HepG2 (cell line): ENCODE data around the gene IRS1. TPM values are rescaled to one million over a fixed set of nuclear protein-coding genes. Genes with fewer than 3 reads are reported as not detected.

ENCODE experiments used
- ATAC-seq: fragments of 200-7000 bp; cut with Tn5 transposase; 3 replicates; pipeline ENCODE4 v1.9.1; 2020; ENCODE audit warnings: mild to moderate bottlenecking, moderate library complexity
- BruUV-seq: library from RNA; stranded (reverse); fragments of 400-500 nt; replicated peaks from 2 replicates; lab custom pipeline; 2021; lab: Mats Ljungman, UMichigan
- CTCF ChIA-PET: fragments of 300-600 bp; formaldehyde crosslinking; extraction: SDS; loops from one replicate; lab custom pipeline; 2021; ENCODE audit warnings: low total read pairs, inconsistent platforms, low intra/inter-chr PET ratio; lab: Yijun Ruan, JAX
- POLR2A ChIA-PET: fragments of 350-600 bp; sonication (Branson Sonifier 250); formaldehyde crosslinking; loops from one replicate; lab custom pipeline; 2020; ENCODE audit warnings: antibody characterized with exemption, inconsistent platforms; lab: Yijun Ruan, JAX
- DNase-seq: peaks from one replicate; pipeline ENCODE4 v3.0.0-alpha.2; 2015; ENCODE audit warnings: low spot score
- FAIRE-seq: peaks from 3 replicates; lab custom pipeline; 2011; peaks lifted over from hg19 to GRCh38; lab: Jason Lieb, UNC
- H2AFZ ChIP-seq: one replicate; pipeline ENCODE4 v1.6.1; 2011; ENCODE audit warnings: low read length, inconsistent platforms
- H3K27ac ChIP-seq: fragments of 300-600 bp; 3 replicates; pipeline ENCODE4 v1.8.0; 2011; ENCODE audit warnings: mixed run types, mild to moderate bottlenecking, mixed read lengths, low read length, inconsistent platforms; ENCODE audit not compliant: insufficient read depth; ENCODE audit errors: extremely low read length
- H3K27me3 ChIP-seq, 2 experiments: fragments of 200-600 bp in 1 of 2; 2 replicates in 1 of 2; 3 replicates in 1 of 2; pipeline versions ENCODE4 v1.6.0 to v1.8.0; 2011; ENCODE audit warnings: low read length in 2 of 2, mild to moderate bottlenecking in 2 of 2, moderate library complexity in 2 of 2, inconsistent platforms in 1 of 2; ENCODE audit not compliant: insufficient read depth in 2 of 2, control insufficient read depth in 1 of 2
- H3K36me3 ChIP-seq, 2 experiments: fragments of 200-600 bp in 1 of 2; replicated peaks in 1 of 2; 2 replicates in 1 of 2; 3 replicates in 1 of 2; pipeline versions ENCODE4 v1.5.1 to v1.8.0; 2011; ENCODE audit warnings: low read length in 2 of 2, inconsistent platforms in 1 of 2; ENCODE audit not compliant: insufficient read depth in 2 of 2, control insufficient read depth in 1 of 2
- H3K4me1 ChIP-seq: 2 replicates; pipeline ENCODE4 v1.5.1; 2012; ENCODE audit warnings: low read length, inconsistent platforms; ENCODE audit not compliant: insufficient read depth
- H3K4me2 ChIP-seq: 2 replicates; pipeline ENCODE4 v1.6.0; 2011; ENCODE audit warnings: low read depth, low read length, inconsistent platforms
- H3K4me3 ChIP-seq, 3 experiments: fragments of 200-600 bp in 1 of 3; sonication (generic), shearing (Covaris generic) in 1 of 3; replicated peaks in 1 of 3; 2 replicates each; pipeline ENCODE4 v1.5.1; 2011 to 2016; ENCODE audit warnings: low read length in 3 of 3, inconsistent platforms in 2 of 3, low read depth in 2 of 3, mild to moderate bottlenecking in 2 of 3, control low read depth in 1 of 3, mixed read lengths in 1 of 3; ENCODE audit not compliant: insufficient read depth in 1 of 3
- H3K79me2 ChIP-seq: one replicate; pipeline ENCODE4 v1.6.1; 2011; ENCODE audit warnings: low read length, inconsistent platforms; ENCODE audit not compliant: insufficient read depth
- H3K9ac ChIP-seq: 2 replicates; pipeline ENCODE4 v1.6.0; 2011; ENCODE audit warnings: mild to moderate bottlenecking, low read depth, low read length, inconsistent platforms; ENCODE audit not compliant: insufficient read depth
- H3K9me3 ChIP-seq: 2 replicates; pipeline ENCODE4 v1.5.1; 2012; ENCODE audit warnings: mild to moderate bottlenecking, low read length
- H4K20me1 ChIP-seq: 2 replicates; pipeline ENCODE4 v1.6.0; 2011; ENCODE audit warnings: inconsistent platforms, mild to moderate bottlenecking, low read length, moderate library complexity; ENCODE audit not compliant: insufficient read depth
- ETV6 ChIP-seq: sonication (generic); formaldehyde crosslinking; conservative IDR thresholded peaks from 2 replicates; pipeline ENCODE4 v1.4.0; 2020; ENCODE audit warnings: missing genetic modification reagents
- FOSL2 ChIP-seq: sonication (generic); formaldehyde crosslinking; IDR thresholded peaks from 2 replicates; pipeline ENCODE4 v1.4.0; 2020; ENCODE audit warnings: missing genetic modification reagents
- HDAC1 ChIP-seq: sonication (generic); formaldehyde crosslinking; IDR thresholded peaks from 2 replicates; pipeline ENCODE4 v1.5.1; 2020; ENCODE audit warnings: mild to moderate bottlenecking, missing genetic modification reagents
- KDM5A ChIP-seq: fragments of 200-600 bp; sonication (generic); IDR thresholded peaks from 2 replicates; pipeline ENCODE4 v1.7.0; 2018; ENCODE audit warnings: antibody characterized with exemption, mild to moderate bottlenecking, low read length, borderline replicate concordance
- KMT2B ChIP-seq: IDR thresholded peaks from 2 replicates; pipeline ENCODE4 v1.6.1; 2016; ENCODE audit warnings: missing genetic modification reagents, missing compliant biosample characterization
- NCOR1 ChIP-seq: fragments of 200-600 bp; sonication (generic); IDR thresholded peaks from 2 replicates; pipeline ENCODE4 v1.7.0; 2017; ENCODE audit warnings: antibody characterized with exemption, low read length, borderline replicate concordance
- SIN3A ChIP-seq: IDR thresholded peaks from 2 replicates; pipeline ENCODE4 v1.6.1; 2011; ENCODE audit warnings: low read depth, mild to moderate bottlenecking, control low read depth, low read length, borderline replicate concordance
- SIN3B ChIP-seq: fragments of 150-350 bp; IDR thresholded peaks from 2 replicates; pipeline ENCODE4 v1.6.1; 2014; ENCODE audit warnings: low read length
- SMC3 ChIP-seq: IDR thresholded peaks from 2 replicates; pipeline ENCODE4 v1.6.1; 2011; ENCODE audit warnings: low read length, improper control_type of control experiment
- TBL1XR1 ChIP-seq: fragments of 150-350 bp; IDR thresholded peaks from 2 replicates; pipeline ENCODE4 v1.6.1; 2014; ENCODE audit warnings: borderline replicate concordance, low read length; ENCODE audit not compliant: partially characterized antibody
- ZBTB38 ChIP-seq: sonication (generic); formaldehyde crosslinking; IDR thresholded peaks from 2 replicates; pipeline ENCODE4 v1.5.1; 2020; ENCODE audit warnings: mild to moderate bottlenecking, missing genetic modification reagents
- ZFP37 ChIP-seq: sonication (generic); formaldehyde crosslinking; IDR thresholded peaks from 2 replicates; pipeline ENCODE4 v1.4.0; 2020; ENCODE audit warnings: missing genetic modification reagents, borderline replicate concordance
- ZNF33A ChIP-seq: sonication (generic); formaldehyde crosslinking; IDR thresholded peaks from 2 replicates; pipeline ENCODE4 v1.5.1; 2020; ENCODE audit warnings: missing genetic modification reagents, mild to moderate bottlenecking, moderate library complexity, borderline replicate concordance
- ZNF629 ChIP-seq: sonication (generic); formaldehyde crosslinking; conservative IDR thresholded peaks from 2 replicates; pipeline ENCODE4 v1.5.0; 2020; ENCODE audit warnings: missing genetic modification reagents
- ZNF850 ChIP-seq: sonication (generic); formaldehyde crosslinking; conservative IDR thresholded peaks from 2 replicates; pipeline ENCODE4 v1.9.0; 2021; ENCODE audit warnings: mild to moderate bottlenecking, missing genetic modification reagents
- WGBS: methylation state at CpG from one replicate; pipeline ENCODE4 v1.1.6; 2017; ENCODE audit warnings: low lambda C conversion rate; 5-methylcytosine and 5-hydroxymethylcytosine counted together
- in situ Hi-C: cut with HindIII; loops from 2 replicates; pipeline ENCODE4 v1.10.0; 2017; ENCODE audit warnings: low pct_unique_long_range_greater_than_20kb; ENCODE audit not compliant: extremely low pct_ligation_motif_present
- intact Hi-C: fragments of 100-400 bp; cut with micrococcal nuclease; formaldehyde crosslinking; loops from one replicate; pipeline ENCODE4 v1.10.0; 2022; ENCODE audit not compliant: unreplicated experiment
- polyA plus RNA-seq, 8 experiments: library from polyadenylated mRNA; depleted of rRNA in 3 of 8; stranded (reverse) in 7 of 8; unstranded in 1 of 8; fragments of >200 nt; fragmentation: Illumina TruSeq in 4 of 8; extraction: Trizol in 4 of 8; gene quantifications; 2 replicates each; pipeline versions ENCODE4 v1.2.1 to v1.2.3, GENCODE V29; 2011 to 2016; ENCODE audit warnings: low read depth in 4 of 8, missing spikeins in 1 of 8, mixed read lengths in 1 of 8; ENCODE audit not compliant: insufficient read depth in 1 of 8
- total RNA-seq, 5 experiments: library from RNA; depleted of rRNA; stranded (reverse); fragments of >200 nt; fragmentation: Illumina TruSeq; extraction: Trizol; gene quantifications; 2 replicates each; pipeline ENCODE4 v1.2.3, GENCODE V29; 2016; ENCODE audit warnings: low read depth in 1 of 5
- TF ChIP-seq, protein P1 (sequence below): sonication (generic); formaldehyde crosslinking; IDR thresholded peaks from 2 replicates; pipeline ENCODE4 v1.4.0; 2020; ENCODE audit warnings: missing genetic modification reagents, mild to moderate bottlenecking, borderline replicate concordance
- TF ChIP-seq, protein P2 (sequence below): sonication (generic); formaldehyde crosslinking; IDR thresholded peaks from 2 replicates; pipeline ENCODE4 v1.4.0; 2020; ENCODE audit warnings: missing genetic modification reagents

Gene IRS1
- total and polyA plus RNA-seq, 2 of the 13 experiments (the other 11 are each of a cell fraction or from before 2014, with no cell fraction given), result 8.7 to 9.0 TPM

DNA sequence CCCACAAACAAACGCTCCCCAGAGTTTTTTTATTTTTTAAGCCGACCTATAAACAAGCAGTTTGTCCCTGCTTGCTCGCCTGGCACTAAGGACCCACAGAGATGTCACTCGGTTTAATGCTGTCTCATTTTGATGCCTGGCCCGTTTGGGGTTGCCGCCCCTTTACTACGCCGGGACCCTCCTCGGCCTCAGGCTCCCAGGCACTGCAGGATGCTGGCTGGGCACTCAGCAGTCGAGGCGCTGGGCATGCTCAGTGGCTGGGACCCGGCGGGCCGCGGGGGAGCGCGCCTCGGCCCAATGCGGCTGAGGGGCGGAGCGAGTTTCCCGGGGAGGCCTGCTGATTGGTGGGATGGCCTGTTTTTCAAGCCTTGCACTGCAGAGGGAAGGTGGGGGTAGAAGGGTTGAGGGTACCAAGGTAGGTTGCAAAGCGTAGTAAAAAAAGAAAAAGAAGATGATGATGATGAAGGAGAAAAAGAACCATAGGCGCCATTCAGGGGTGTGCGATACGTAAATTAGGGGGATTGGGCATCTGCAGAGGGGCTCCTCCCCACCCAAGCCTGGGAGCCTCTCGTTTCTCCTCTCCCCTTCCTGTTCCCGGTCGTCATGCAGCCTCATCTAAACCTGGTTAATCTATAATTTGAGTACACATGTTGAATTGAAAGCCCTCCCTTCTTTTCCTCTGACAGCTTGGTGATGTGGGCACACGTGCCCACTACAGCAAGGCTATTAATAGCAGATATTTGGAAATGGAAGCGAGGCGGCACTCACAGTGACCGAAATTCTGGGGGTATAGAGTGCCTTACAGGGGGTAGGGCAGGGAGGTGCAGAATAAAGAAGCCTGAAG is 1.5 kb upstream of the IRS1 start (continued):
- TF ChIP-seq KMT2B, result 0 out of 2 replicates have a peak, but pooled peaks have one; percentile 30
- no peak for TF ChIP-seq FOSL2

DNA sequence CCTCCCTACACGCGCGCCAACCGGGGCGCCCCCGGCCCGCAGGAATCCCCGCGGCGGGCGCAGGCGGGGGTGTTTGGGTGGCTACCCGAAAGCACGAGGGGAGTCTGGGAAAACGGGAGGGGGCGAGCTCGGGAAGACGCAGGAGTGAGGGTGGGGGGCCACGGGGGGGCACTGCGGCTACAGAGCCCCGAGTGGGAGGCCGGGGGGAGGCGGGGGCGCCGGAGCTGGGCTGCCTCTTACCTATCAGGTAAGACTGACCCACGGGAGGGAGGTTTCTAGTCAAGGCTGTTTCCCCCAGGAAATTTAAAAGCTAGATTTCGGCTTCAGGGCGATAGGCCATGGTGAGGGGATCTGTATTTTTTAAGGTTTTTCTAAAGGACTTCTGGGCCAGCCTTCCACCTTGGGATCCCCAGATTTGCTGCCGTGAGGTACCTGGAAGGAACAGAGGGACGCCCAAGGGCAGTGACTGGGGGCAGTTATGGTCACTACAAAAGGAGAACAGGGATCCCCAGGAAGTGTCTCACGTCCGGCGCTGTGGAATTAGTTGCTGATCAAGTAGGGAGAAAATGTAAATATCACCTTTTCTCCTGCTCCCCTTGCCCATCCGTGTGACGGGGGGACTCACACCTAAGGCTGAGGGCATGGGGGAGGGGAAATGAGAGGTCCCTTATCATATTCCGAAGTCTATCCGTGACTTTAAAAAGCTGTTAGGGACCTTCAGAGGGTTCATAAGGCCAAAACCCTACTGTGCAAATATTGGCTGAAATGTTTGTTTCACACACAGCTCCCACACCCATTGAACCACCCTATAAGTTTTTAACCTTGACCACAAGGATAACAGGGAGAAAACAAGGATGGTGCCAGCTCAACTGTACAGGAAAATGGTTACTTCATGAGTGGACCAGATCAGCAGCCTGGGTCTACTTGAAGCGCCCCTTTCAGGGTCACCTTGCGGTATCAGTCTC is 638 bp upstream of the IRS1 start:
- intact Hi-C loops (loop anchor here (1.0 to 10.0 kb wide), 15 partner anchors 39 to 777 kb away; no protein-coding TSS in a partner anchor), in situ Hi-C loops (loop anchor here (5.0 to 10.0 kb wide), 7 partner anchors 65 to 1133 kb away; no protein-coding TSS in a partner anchor)
- ATAC-seq, result peak; percentile 80
- Histone ChIP-seq H2AFZ (no peak overlapping the region), H3K4me2 (peak overlapping the region; percentile 90), H4K20me1 (no peaks in the 10 kb centered on the region), H3K27me3 (no peaks in the 10 kb centered on the region), H3K36me3 (no peaks in the 10 kb centered on the region; a peak in 2 of 5 replicates), H3K27ac (peak overlapping the region; percentile 96), H3K9me3 (no peaks in the 10 kb centered on the region), H3K79me2 (peaks cover 29% of the 10 kb centered on the region), H3K4me3 (peak overlapping the region; percentile 59 to 72 (median 60)), H3K4me1 (peaks cover 74% of the 10 kb centered on the region), H3K9ac (peak overlapping the region; percentile 81)
- peak; percentile 98 for FAIRE-seq
- CTCF ChIA-PET, result interaction anchor here (2.7 kb wide), 1 partner anchor 185 kb away, joined by 9 read pairs; no protein-coding TSS in a partner anchor
- DNase-seq, result peak; percentile 98
- TSS peak; percentile 83 for BruUV-seq
- 10% methylated on average over 39 of the region's 39 CpGs for WGBS
- POLR2A ChIA-PET, result interaction anchor here (0.6 to 3.9 kb wide), 44 partner anchors 11 to 911 kb away, joined by 3 to 53 read pairs (median 4); partner anchors contain the start of gene RHBDD1
- TF ChIP-seq ETV6 (CRISPR knock-in tag), result peak; percentile 3; the same call in 1 of the 2 replicates
- TF ChIP-seq ZNF850 (CRISPR knock-in tag), result no peak
- TF ChIP-seq ZFP37 (CRISPR knock-in tag), result 0 out of 2 replicates have a peak, but pooled peaks have one; percentile 49
- TF ChIP-seq SIN3A, result peak; percentile 27; the same call in 1 of the 2 replicates
- TF ChIP-seq, protein P1, sequence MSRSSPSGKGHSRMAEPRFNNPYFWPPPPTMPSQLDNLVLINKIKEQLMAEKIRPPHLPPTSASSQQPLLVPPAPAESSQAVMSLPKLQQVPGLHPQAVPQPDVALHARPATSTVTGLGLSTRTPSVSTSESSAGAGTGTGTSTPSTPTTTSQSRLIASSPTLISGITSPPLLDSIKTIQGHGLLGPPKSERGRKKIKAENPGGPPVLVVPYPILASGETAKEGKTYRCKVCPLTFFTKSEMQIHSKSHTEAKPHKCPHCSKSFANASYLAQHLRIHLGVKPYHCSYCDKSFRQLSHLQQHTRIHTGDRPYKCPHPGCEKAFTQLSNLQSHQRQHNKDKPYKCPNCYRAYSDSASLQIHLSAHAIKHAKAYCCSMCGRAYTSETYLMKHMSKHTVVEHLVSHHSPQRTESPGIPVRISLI, result peak; percentile 79; the same call in 1 of the 2 replicates
- TF ChIP-seq ZNF629 (CRISPR knock-in tag), result peak; percentile 68
- TF ChIP-seq SMC3, result peak; percentile 43
- TF ChIP-seq NCOR1, result peak; percentile 93; the same call in 1 of the 2 replicates
- peak; percentile 31; the same call in 1 of the 2 replicates for TF ChIP-seq KDM5A
- TF ChIP-seq ZBTB38 (CRISPR knock-in tag), result peak; percentile 5; the same call in 1 of the 2 replicates
- peak; percentile 95 for TF ChIP-seq HDAC1
- TF ChIP-seq ZNF33A (CRISPR knock-in tag), result peak; percentile 91; the same call in 1 of the 2 replicates
- TF ChIP-seq, protein P2, sequence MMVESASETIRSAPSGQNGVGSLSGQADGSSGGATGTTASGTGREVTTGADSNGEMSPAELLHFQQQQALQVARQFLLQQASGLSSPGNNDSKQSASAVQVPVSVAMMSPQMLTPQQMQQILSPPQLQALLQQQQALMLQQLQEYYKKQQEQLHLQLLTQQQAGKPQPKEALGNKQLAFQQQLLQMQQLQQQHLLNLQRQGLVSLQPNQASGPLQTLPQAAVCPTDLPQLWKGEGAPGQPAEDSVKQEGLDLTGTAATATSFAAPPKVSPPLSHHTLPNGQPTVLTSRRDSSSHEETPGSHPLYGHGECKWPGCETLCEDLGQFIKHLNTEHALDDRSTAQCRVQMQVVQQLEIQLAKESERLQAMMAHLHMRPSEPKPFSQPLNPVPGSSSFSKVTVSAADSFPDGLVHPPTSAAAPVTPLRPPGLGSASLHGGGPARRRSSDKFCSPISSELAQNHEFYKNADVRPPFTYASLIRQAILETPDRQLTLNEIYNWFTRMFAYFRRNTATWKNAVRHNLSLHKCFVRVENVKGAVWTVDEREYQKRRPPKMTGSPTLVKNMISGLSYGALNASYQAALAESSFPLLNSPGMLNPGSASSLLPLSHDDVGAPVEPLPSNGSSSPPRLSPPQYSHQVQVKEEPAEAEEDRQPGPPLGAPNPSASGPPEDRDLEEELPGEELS (CRISPR knock-in tag), result peak; percentile 99
- TF ChIP-seq TBL1XR1, result peak; percentile 96
- TF ChIP-seq SIN3B, result no peak
